GM21529 (cell line): ENCODE measurements around the gene ACER3.
A peak's percentile ranks its signal among the peaks of the same experiment; 100 is the strongest.
"Not testable (repeated sequence)": the region's sequence is repeated elsewhere in the genome, so short reads cannot be mapped to it uniquely, and the experiment has no call there.

Experiments used
- ATAC-seq: cut with Tn5 transposase; IDR thresholded peaks from one replicate; pipeline ENCODE4 v1.9.1; 2021; ENCODE audit not compliant: unreplicated experiment

The ACER3 gene

DNA sequence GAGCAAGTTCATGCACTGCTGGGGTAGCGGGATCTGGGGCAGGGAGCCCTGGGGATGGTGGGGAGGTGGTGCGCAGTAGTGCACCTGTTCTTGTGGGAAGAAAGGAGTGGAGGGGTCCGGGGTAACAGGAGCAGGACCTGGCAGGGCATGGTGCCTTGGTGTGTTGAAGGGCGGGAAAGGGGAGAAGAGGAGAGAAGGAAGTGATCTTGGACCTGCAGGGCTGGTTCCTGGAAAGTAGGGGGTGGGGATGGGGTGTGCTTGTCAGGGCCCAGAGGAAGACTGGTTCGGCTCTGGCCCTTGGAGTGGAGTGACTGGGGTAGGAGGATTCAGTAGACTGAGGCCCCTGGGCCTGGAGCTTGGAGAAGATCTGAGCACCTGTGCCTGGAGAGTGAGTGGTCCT lies 195.2 kb downstream of the ACER3 start:
- no peak for ATAC-seq

DNA sequence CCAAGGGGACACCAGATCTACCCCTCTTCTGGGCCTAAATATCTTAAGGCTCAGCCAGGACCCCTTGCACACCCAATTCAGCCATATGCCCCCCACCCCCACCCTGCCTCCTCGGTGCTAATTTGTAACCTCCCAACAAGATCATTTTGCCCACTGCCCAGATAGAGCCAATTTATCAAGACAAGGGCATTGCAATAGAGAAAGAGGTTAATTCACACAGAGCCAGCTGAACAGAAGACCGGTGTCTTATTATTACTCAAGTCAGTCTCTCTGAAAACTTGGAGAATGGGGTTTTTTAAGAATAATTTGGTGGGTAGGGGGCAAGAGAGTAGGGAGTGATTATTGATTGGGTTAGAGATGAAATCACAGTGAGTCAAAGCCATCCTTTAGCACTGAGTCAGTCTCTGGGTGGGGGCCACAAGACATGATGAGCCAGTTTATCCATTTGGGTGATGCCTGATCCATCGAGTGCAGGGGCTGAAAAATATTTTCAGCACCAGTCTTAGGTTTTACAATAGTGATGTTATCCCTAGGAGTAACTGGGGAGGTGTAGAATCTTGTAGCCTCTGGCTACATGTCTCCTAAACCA lies 196.2 kb downstream of the ACER3 start:
- no peak for ATAC-seq

DNA sequence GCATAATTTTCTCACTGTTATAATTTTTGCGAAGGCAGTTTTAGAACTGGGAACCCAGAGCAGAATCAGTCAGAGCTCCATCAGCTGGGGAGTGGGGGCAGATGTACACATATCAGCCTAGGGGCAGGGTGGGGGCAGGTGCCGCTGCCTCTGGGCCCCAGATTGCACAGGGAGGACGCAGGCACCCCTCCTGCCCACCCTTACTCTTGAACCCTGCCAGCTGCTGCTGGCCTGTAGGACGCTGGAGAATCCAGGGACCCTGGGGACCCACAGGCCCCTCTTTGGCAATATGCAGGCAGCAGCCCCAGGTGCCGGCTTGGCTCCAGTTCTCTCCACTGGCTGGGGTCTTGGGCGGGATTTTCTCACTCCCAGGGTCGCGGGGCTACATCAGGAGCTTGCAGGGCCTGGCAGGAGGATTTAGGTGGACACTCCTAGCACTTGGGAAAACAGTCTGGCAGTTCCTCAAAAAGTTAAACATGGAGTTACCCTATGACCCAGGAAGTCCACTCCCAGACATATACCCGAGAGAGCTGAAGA lies 197.3 kb downstream of the ACER3 start:
- ATAC-seq = no peak

DNA sequence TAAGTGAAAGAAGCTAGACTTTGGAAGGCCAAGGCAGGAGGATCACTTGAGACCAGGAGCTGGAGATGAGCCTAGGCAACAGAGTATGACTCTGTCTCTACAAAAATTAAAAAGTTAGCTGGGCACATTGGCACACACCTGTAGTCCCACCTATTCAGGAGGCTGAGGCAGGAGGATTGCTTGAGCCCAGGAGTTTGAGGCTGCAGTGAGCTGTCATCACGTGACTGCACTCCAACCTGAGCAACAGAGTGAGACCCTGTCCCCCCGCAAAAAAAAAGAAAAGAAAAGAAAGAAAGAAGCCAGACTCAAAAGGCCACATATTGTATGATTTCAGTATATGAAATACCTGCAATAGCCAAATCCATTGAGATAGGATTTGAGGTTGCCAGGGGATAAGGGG lies 198.2 kb downstream of the ACER3 start:
- ATAC-seq = no peak

DNA sequence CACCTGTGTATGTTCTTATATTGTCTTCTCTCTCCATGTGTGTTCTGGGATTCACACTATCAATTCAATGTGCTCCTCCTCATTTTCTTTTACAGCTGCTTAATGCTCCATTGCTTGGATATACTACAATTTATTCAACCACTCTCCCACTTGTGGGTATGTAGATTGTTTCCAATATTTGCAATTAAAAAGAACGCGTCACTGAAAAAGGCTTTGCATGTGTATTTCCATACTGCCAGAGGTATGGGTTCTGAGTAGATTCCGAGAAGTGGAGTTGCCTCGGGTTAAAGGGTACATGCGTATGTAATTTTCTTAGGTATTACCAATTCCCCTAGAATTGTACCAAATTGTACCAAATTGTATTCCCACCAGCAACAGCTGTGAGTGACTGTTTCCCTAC lies 199.1 kb downstream of the ACER3 start:
- no peak for ATAC-seq

DNA sequence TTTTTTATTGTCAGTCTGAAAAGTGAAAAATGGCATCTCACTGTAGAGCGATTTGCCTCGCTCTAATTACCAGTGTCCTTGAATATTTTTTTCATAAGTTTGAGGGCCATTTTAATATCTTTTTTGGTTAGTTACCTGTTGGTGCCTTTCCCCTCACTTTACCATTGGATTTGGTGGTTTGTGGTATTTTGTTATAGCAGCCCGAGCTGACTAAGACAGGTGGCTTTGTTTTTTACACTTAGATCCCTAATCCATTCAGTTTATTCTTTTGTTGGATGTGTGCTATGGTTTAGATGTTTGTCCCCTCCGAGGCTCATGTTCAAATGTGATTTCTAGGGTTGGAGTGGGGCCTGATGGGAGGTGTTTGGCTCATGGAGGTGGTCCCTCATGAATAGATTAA lies 199.5 kb downstream of the ACER3 start:
- ATAC-seq = no peak

DNA sequence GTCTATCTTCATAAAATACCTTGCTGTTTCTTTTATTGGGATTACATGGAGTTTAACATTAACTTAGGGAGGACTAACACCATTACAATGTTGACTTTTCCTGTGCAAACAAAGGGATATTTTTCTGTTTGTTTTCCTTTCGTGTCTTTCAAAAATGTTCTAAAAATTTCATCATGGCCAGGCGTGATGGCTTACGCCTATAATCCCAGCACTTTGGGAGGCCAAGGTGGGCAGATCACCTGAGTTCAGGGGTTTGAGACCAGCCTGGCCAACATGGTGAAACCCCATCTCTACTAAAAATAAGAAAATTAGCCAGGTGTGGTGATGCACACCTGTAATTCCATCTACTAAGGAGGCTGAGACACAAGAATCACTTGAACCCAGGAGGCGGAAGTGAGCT lies 200.5 kb downstream of the ACER3 start:
- ATAC-seq = not testable (repeated sequence)

DNA sequence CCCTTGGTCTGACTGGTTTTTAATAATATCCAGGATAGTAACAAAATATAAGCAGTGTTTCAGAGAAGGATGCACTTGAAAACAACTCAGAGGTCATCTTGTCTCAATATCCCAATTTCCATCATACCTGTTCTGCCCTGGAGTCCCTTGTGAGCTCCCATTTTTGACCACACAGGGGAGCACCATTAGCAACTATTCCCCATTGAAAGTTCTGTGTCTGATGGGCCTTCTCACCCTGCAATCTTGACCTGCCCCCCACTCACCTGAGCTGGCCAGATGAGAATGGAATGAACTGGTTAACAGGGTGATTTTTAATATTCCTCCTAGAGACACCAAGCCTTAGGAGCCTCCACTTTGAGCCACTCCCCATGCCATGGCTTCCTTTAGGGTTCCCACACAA lies 202.2 kb downstream of the ACER3 start:
- no peak for ATAC-seq

DNA sequence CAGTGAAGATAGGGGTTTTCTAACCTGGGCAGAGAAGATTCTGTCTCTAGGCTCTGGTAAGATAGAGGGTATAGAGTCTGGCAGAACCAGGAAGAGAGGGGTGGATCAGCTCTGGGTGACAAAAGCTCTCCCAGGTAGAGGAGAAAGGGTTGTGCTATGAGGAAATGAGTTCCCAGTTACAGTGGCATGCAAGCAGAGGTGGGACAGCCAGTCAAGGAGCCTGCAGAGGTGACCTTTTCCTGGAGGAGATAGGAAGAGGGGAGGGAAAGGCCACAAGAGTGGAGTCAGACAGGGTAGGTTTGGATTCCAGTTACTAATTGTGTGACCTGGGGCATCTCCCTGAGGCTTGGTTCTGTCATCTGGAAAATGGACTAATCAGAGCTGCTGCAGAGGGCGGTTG lies 202.7 kb downstream of the ACER3 start:
- ATAC-seq = no peak

DNA sequence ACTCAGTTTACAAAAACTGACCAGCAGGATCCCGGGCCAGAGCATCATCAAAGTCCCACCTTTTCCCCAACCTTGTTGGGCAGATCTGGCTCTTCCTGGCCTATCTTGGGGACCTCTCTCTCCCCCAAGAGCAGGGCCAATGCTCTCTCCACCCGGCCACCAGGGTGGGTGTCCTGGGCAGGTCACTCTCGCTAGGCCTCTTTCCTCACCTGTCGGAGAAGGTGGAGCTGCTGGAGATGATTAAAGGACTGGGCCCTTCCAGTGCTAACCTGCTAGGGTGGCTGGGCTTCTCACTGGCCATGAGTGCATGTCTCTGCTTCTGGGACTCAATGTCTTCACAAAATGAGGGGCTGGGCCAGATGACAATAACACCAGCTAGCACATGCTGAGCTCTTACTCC lies 203.1 kb downstream of the ACER3 start:
- no peak for ATAC-seq

DNA sequence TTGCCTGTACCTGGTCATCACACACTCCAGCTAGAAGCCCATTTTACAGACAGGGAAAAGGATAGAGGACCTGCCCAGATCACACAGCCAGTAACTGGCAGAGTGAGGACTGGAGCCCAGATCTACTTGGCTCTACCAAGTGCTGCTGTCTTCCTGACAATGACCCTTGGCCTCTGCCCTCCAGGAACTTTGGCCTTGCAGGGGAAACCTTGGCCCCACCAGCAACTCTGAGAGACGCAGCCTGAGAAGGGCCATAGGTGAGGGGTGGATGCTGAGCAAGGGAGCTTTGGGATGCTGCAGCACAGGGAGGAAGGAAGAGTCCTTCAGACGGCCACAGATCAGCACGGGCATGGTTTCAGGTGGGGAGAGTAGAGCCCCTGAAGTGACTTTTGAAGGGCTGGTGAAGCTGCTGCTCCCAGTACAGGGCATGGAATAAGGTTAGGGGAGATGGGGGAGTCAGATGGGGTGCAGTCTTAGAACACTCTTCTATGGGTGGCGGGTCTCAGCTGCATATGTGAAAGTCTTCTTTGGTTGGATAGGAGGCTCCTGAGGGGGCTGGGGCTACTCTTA lies 204.0 kb downstream of the ACER3 start:
- ATAC-seq = no peak

DNA sequence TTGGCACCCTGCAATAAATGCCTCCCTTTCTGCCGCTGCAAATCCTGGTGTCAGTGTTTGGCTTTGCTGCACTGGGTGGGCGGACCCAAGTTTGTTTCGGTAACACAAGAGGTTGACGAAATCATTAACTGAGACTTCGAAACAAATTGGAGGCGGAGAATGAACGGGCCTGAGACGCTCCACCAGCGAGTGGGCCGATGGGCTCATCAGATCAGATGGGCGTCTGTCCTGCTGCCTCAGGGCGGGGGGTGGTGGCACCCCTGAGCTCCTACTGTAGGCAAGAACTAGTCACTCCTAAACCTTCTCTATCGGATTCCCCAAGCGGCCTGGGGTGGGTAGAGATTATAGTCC lies 205.1 kb downstream of the ACER3 start:
- ATAC-seq = peak; percentile 10

DNA sequence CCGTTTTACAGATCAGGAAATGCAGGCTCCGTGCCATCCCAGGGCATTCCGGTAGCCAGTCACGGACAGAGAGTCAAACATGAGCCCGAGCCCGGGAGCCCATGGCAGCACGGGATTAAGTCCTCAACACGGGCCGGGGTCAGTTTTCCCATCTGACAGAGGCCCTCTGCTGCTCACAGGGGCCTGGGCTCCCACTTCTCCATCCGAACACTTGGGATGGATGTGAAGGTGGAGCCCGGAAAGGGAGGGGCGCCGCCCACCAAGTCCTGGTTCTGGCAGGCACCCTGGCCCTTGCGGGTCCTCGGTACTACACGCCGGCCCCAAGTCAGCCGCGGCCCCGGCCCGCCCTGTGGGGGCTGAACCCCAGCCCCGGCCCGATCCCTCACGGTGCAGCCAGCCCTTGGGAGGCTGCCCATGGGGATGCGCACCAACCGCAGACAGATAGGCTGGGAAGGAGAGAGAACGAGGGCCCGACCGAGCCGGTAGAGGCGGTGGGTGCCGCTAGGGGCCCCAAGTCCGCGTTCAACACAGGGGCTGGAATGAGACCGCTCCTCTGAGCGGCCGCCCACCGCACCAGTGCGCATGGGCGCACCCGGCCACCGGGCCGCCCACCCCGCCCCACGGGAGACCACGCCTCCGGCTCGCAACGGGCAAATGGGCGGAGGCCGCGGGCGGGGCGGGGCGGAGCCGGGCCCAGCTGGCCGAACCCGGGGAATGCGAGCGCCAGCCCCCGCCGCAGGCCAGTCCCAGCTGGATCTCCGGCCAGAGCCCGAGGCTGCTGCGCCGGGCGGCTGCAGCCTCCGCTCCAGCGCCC lies 205.7 kb downstream of the ACER3 start, which contains the start of gene CAPN5:
Gene CAPN5, plus strand, starts transcription at position 743 of the 814 bp plus-strand sequence. CDS start 17,916 bp downstream, outside the sequence.
- peak; percentile 89 for ATAC-seq

DNA sequence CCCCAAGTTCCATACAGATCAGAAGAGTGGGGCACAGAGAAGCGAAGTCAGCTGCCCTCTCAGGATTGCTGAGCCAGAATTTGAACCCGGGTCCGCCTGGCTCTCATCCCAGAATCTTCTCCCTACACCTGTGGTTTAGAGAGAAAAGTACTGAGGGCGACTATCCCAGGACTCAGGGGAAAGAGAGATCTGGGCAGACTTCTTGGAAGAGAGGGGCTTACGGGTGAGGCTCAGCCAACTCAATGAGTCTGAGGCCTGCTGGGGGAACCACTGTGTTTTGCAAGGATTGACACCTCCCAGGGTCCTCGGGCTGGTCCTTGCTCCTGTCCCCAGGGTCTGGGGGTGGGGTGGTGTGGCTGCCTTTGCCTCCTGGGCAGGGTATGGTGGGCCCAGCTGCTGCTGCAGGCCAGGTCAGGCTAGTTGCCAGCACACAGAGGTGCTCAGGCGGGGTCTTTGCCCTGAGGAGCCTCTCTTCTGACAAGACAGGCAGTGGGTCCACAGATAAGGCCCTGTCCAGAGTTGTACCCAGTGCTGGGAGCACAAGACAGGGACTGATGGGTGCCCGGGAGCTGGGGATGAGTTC lies 207.2 kb downstream of the ACER3 start:
- no peak for ATAC-seq

DNA sequence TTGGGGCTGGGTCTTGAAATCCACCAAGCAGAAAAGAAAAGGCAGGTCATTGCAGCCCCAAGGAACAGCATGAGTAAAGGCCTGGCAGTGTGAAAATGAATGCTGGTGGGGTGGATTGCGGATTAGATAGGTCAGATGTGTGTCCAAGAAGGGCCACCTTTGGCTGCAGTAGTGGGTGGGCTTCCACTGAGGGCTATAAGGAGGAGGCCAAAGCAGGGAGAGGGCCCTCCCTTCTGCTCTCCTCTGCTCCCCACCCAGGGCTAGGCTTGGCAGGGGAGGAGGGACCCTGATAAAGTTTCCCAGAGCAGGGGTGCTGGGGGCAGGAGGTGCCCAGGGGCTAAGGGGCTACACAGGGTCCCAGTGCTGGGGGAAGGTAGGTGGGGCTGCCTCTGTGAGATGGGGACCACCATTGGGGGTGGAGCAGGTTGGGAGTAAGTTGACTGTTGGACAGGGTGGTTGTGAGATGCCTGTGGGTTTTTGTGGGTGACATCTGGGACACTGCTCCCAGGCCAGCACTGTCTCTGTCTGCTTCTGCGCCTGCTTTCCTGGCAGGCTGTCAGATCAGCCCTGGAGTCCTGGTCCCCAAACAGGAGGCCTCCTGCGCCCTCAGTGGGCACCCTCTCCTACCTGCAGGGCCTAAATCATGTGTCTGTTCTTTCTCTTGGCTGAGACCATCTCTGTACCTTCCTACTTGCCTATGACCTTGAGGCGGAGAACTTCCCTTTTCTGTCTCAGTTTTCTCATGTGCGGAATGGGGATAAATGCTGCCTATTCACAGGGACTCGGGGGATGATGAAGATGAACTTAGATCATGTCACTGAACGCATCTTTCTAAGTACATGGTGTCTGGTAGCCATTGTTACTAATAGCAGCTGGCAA lies 208.0 kb downstream of the ACER3 start:
- no peak for ATAC-seq

DNA sequence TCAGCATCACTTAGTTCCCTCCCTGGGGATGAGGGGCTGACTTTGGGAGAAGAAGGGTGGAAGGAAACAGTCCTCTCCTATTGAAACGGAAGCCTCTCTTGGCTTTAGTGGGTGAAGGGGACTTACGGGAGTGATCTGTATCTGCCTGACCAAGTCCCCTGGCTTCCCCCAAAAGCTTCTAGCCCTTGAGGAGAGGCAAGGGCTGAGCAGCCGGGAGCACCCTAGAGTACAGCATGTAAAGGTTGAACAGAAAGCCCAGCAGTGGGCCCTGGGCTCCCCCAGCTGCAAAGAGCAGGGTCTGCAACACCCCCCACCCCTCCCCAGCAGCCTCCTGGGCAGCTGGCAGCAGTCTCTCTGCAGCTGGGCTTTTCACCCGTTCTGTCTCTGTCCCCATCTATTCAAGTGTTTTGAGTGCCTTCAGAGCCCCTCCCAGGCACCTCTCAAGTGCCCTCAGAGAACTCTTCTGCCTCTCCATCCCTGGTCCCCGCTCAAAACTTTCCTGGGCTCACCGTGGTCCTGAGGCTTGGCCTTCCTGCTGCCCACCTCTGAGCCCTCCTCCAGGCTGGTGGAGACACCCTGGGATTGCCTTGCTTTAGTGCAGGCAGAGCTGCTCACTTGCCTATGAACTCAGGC lies 208.7 kb downstream of the ACER3 start:
- no peak for ATAC-seq

DNA sequence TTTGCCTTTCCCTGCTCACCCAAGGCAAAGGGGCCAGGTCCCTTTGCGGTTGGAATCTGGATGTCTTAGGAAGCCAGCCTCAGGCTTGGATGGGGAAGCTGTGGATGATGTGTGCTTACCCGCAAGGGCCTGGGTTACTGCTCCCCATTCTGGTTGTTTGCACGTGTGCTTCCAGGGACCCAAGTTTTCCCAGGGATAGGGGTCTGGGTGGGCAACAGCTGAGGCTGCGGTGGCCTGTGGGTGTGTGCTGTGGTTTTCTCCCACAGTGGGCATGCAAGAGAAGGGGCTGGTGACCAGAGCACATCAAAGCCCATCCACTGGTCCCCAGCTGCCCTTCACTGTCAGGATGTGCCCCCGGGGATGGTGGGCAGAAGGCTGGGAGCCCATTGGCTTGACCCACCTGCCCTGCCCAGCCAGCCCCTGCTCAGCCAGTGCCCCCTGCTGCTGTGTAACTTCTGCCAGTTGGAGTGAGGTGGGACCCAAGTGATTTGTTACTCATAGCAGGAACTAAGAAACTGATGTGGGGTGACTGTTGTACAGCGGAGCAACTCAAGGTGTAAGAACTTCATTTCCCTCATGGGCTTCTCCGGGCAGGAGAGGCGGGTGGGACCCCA lies 209.4 kb downstream of the ACER3 start:
- ATAC-seq = no peak

DNA sequence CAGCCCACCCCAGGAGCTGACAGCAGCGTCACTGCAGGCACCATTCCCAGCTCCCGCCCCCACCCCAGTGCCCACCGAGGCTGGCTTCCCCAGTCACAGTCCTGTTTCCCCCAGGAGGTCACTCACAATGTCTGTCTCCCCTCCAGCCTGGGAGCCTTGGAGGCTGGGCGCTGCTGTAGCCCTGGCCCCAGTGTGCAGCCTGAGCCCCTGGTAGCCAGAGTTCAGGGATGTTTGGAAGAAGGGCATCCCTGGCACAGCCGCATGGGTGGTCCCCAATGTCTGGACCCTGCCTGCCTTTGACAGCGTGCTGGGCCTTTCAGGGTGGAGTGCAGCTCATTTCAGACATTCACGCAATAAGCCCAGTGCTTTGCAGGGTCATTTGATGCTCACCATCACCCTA lies 210.4 kb downstream of the ACER3 start:
- no peak for ATAC-seq

DNA sequence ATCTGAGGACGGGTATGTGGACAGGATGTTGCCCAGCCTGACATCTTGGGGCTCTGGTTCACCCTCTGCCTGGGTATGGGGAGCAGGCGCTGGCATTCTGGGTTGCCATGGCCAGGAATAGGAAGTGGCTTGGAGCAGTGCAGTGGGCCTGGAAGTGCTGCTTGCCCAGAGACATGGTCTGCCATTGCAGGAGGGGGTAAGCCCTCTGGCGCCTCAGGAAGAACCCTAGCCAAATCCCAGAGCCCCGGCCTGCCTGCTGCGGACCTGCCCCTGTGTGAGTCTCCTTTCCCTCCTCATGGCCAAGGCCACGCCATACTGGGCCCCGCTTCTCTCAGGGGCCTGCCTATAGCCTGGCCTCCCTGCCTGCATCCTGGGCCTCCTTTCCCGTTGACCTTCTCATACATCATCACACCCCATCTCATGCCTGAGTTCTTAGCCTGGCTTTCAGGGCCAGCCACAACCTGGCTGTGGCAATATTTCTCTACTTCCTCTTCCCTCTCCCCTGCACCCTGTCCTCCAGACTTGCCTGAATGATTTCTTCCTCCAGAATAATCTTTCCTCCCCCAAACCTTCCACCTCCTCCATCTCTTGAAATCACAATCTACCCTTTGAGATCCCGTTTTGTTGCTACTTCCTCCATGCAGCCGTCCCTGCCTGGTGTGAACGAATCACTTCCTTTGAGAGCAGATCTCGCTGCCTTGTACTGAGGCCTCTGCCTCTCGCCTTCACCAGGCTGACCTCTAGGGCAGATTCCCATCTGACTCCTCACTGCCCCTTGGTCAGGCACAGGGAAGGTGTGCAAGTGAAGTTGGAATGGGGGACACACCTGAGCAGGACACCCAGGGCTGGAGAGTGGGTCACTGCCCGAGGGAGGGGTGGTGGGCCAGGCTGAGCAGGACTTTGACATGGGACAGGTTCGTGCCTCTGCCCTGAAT lies 211.2 kb downstream of the ACER3 start:
- no peak for ATAC-seq
